H54 (cell line): Measurements from ENCODE around the gene FBXL17.
A peak's percentile ranks its signal among the peaks of the same experiment; 100 is the strongest.

Source experiments
- DNase-seq: peaks from one replicate; pipeline ENCODE4 v3.0.0; 2011; ENCODE audit warnings: low spot score, mixed read lengths; ENCODE audit not compliant: insufficient read length
- FAIRE-seq: peaks from 3 replicates; lab custom pipeline; 2011; peaks lifted over from hg19 to GRCh38; lab: Jason Lieb, UNC
- POLR2A ChIP-seq: IDR thresholded peaks from 2 replicates; pipeline ENCODE4 v1.6.1; 2011; ENCODE audit warnings: low read depth, mild to moderate bottlenecking, low read length

The FBXL17 gene

GRCh38 chr5:107968406-107968843 is 413.5 kb downstream of the FBXL17 start:
- DNase-seq = no peak
- TF ChIP-seq POLR2A = no peak
- FAIRE-seq = no peak

GRCh38 chr5:107966201-107966600 is 415.7 kb downstream of the FBXL17 start:
- no peak for TF ChIP-seq POLR2A
- DNase-seq = no peak
- FAIRE-seq = peak; percentile 60

- FAIRE-seq (no peak), DNase-seq (no peak)
- no peak for TF ChIP-seq POLR2A
Measured at GRCh38 chr5:107964722-107965121, 417.2 kb downstream of the FBXL17 start.

- TF ChIP-seq POLR2A = no peak
- FAIRE-seq (no peak), DNase-seq (no peak)
Measured at GRCh38 chr5:107959573-107960279, 422.2 kb downstream of the FBXL17 start.

- TF ChIP-seq POLR2A = no peak
- DNase-seq = no peak
- FAIRE-seq = no peak
Measured at GRCh38 chr5:107958861-107959260, 423.0 kb downstream of the FBXL17 start.

- TF ChIP-seq POLR2A = no peak
- DNase-seq (no peak), FAIRE-seq (no peak)
Measured at GRCh38 chr5:107958432-107958831, 423.5 kb downstream of the FBXL17 start.

GRCh38 chr5:107957051-107957450 is 424.8 kb downstream of the FBXL17 start:
- no peak for DNase-seq
- no peak for FAIRE-seq
- TF ChIP-seq POLR2A = no peak

- DNase-seq (no peak), FAIRE-seq (no peak)
- TF ChIP-seq POLR2A = no peak
Measured at GRCh38 chr5:107955321-107955720, 426.6 kb downstream of the FBXL17 start.

GRCh38 chr5:107954254-107954653 is 427.6 kb downstream of the FBXL17 start:
- FAIRE-seq (peak; percentile 15), DNase-seq (no peak)
- TF ChIP-seq POLR2A = no peak

GRCh38 chr5:107952450-107952849 is 429.4 kb downstream of the FBXL17 start:
- no peak for TF ChIP-seq POLR2A
- DNase-seq = no peak
- FAIRE-seq = peak; percentile 41

GRCh38 chr5:107951309-107951708 is 430.6 kb downstream of the FBXL17 start:
- no peak for TF ChIP-seq POLR2A
- DNase-seq = no peak
- FAIRE-seq = peak; percentile 20

- FAIRE-seq (no peak), DNase-seq (no peak)
- no peak for TF ChIP-seq POLR2A
Measured at GRCh38 chr5:107950776-107951175, 431.1 kb downstream of the FBXL17 start.

GRCh38 chr5:107949688-107950341 is 432.1 kb downstream of the FBXL17 start:
- DNase-seq = no peak
- no peak for TF ChIP-seq POLR2A
- FAIRE-seq = no peak

GRCh38 chr5:107948377-107948776 is 433.5 kb downstream of the FBXL17 start:
- no peak for TF ChIP-seq POLR2A
- no peak for FAIRE-seq

GRCh38 chr5:107945061-107945460 is 436.8 kb downstream of the FBXL17 start:
- no peak for FAIRE-seq
- TF ChIP-seq POLR2A = no peak
- no peak for DNase-seq

More at GRCh38 chr5:107948377-107948776, 433.5 kb downstream of the FBXL17 start:
- DNase-seq = no peak
